ENCODE results near the gene EIF1B.

The EIF1B gene

GRCh38 chr3:40340541-40341170 is 31.1 kb downstream of the EIF1B start:
- no peak for DNase-seq (ENCODE audit: low spot score)

GRCh38 chr3:40341671-40342070 is 32.2 kb downstream of the EIF1B start:
- no peak for DNase-seq (ENCODE audit: low spot score)

- no peak for DNase-seq (ENCODE audit: low spot score)
Measured at GRCh38 chr3:40350529-40350928, 41.0 kb downstream of the EIF1B start.

- DNase-seq (ENCODE audit: low spot score), result no peak
Measured at GRCh38 chr3:40355410-40355809, 45.9 kb downstream of the EIF1B start.

GRCh38 chr3:40358454-40358853 is 48.9 kb downstream of the EIF1B start:
- DNase-seq (ENCODE audit: low spot score), result no peak
